HG03457 (cell line): ENCODE measurements around the gene CENPX.

Experiments
- ATAC-seq: cut with Tn5 transposase; IDR thresholded peaks from one replicate; pipeline ENCODE4 v1.9.1; 2021; ENCODE audit warnings: moderate number of reproducible peaks; ENCODE audit not compliant: unreplicated experiment

Gene CENPX

DNA sequence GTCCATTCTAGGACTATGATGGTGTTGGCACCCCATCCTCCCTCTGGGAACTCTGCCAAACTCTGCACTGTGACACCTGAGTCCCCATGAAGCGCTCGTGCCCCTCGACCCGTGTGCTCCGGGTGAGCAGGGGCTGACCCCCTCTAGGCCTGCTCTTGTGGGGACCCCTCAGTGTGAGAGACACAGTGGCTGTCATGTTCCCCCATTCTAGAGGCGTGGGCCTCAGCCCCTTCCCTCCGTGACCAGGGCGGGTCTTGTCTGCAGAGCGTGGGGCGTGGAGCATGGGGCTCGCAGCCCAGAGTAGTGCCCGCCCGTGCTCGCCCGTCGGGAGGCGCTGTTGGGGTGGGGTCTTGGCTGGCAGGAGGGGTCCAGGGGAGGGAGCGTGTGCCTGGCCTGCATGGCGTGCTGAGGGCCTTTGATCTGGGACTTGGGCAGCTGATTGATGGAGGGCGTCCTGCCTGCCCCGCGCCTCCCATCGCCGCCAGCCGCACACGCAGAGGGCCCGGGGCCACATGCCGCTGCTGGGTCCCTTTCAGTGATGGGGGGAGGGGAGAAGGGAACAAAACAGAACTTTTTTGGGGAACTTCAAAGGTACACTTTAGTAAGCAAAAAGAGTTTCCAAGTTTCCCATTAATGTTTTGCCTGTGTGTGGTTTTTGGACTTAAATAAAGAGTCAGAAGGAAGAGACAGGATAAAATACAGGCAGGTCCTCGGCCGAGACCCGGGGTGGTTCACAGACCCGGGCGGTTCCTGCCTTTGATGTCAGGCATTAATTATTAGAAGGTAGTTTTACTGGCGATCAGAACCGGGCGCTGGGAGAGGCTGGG lies 22.5 kb downstream of the CENPX start:
- ATAC-seq, result no peak

DNA sequence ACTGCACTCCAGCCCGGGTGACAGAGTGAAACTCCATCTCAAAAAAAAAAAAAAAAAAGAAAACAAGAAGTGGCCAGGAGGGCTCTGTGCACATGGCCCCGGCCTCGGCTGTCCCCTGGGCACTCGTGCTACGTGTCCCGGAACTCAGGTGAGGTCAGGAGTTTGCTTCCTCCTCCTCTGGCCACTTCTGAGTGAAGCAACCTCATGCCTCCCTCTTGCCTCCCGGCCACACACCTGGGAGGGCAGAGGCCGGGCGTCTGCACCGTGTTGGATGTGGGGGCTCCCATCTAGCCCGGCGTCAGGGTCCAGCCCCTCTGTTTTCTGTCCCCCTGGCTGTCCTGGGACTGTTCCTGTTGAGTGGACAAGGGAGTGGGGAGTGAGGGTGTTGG lies 23.1 kb downstream of the CENPX start:
- no peak for ATAC-seq

DNA sequence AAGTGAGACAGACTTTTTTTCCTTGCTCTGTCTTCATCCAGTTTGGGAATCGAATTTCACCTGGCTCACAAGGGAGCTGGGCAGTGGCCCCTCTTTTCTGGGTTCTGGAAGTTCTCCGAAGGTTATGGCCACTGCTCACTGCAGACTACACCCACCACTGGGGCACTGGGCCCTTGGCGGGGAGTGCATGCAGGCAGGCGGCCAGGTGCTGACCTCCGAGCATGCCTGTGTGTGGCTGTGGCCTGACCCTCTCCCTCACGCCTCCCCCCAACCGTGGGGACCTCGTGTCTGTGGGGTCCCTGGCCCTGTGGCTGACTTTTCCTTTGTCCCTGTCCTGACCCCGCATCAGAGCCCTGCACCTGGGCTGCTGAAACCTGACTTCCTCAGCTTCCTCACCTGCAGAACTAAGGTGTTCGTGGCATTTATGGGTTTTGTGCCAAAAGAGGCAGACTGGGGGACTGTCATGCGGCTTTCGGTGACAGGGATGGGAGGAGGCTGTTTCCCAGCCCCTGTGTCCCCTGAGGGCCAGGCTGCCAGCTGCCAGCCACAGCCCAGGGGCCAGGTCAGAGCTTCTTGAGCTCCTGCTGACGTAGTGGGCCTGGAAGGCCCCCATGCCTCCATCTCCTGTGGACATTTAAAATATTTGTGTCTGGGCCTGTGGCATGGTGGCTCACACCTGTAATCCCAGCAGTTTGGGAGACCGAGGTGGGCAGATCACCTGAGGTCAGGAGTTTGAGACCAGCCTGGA lies 23.8 kb downstream of the CENPX start:
- no peak for ATAC-seq

DNA sequence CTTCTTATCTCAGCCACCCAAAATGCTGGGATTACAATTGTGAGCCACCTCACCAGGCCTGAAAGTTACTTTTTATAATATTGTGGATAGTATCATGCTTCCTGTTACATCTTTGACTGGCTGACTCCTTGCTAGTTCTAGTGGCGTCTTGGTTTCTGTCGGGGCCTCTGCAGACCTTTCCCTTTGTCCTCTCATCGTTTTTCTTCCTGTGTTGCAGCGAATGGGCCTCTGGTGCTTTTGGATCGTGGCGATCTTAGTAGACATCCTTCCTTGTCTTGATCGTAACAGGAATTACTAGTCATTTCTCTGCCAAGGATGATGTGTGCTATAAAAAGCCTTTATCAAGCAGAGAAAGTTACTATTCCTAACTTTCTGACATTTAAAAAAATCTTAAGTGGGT lies 24.5 kb downstream of the CENPX start:
- no peak for ATAC-seq

DNA sequence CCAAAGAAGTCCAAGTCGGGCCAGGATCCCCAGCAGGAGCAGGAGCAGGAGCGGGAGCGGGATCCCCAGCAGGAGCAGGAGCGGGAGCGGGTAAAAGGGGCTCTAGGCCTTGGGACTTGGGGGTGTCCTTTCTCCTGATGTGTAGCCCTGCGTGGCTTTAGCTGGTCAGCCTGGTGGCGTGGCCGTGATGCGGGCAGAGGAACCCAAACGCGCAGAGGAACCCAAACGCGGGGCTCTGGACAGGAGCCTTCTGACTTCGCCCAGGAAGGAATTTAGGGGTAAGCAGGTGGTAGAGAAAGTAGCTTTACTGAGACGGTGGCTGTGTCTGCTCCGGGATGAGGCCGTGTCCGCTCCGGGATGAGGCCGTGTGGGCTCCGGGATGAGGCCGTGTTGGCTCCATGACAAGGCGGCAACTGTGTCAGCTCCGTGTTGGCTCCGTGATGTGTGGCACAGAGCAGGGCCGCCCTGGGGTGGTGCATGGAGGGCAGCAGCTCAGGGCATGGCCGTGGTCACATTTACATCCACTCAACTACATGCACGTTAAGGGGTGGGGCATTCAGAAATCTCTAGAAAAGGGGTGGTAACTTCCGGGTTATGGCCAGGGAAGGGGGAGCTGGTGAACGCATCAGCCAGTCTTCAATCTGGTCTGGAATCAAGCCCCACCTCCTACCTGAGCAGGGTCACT lies 25.8 kb downstream of the CENPX start:
- no peak for ATAC-seq

DNA sequence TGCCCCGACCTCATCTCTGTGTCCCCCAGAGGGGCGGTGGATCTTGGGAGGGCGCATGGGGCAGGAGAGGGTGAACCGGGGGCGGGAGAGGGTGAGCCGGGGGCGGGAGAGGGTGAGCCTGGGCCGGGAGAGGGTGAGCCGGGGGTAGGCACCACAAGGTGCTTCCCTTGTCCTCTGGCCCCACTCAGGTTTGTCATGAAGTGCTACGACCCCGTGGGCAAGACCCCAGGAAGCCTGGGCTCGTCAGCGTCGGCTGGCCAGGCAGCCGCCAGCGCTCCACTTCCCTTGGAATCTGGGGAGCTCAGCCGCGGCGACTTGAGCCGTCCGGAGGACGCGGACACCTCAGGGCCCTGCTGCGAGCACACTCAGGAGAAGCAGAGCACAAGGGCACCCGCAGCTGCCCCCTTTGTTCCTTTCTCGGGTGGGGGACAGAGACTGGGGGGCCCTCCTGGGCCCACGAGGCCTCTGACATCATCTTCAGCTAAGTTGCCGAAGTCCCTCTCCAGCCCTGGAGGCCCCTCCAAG lies 26.4 kb downstream of the CENPX start:
- no peak for ATAC-seq

DNA sequence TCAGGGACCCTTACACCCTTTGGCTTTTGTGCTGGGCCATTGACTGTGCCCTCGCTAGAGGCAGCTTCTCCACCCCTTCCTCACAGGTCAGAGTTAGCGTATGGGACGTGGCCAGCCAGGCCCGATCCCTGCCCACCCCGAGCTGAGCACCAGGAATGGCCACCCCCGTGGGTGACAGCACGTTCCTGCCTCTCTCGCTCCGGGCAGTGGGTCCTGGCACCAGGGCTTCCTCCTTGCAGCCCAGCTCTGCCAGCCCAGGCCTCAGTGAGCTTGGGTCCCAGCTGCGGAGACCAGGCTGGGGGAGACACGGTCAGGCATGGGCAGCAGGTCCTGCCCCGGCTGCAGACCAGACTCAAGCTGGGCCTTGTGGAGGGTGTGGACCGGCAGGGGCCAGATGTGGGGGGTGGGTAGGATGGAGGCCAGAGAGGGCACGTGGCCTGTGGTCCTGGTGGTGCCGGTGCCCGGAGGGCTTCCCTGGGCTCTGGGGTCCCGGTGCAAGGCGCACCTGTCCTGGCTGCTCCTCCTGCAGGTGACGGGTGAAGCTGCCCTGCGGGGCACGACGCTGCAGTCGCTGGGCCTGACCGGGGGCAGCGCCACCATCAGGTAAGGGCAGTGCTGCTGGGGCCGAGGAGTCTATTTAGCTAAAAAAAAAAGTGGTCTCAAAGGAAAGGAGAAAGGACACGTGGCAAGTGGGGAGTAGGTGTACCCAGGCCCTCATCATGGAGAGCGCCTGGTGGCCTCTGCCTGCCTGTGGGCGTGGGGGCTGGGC lies 27.0 kb downstream of the CENPX start:
- no peak for ATAC-seq

DNA sequence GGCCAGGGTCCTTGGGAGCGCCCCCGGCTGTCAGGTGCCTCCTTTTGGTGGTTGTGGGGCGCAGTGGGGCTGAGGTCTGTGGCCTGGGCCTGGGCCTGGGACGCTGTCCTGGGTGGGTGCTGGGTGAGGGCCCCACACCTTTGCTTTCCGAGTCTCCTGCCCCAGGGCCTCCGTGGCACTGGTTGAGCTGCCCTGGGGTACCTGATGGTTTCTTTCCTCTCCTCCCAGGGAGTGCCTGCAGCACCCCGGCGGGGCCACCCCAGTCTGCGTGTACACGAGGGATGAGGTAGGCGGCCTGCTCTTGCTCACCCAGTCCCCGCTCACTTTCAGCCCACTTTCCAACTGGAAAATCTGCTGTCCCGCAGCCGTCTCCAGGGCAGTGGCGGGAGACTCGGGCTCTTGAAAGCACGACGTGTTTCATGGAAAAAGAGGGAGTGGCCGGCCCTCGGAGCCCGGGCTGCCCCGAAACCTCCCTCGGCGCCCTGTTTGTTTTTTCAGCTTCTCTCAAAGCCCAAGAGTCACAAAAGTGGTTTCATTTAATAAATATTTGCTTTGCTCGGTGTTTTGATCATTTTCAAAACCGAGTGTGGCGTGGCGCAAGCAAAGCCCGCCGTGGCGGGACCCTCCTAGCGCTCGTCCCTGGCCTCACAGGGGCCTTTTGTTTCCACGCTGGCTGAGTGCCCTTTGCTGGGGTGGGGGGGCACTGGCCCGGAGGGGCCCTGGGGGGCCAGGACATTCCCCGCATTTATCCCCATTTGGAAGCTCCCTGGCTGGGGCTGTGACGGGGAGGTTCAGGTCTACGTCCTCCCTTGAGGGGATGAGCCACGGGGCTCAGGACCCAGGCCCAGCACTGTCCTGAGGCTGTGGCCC lies 27.9 kb downstream of the CENPX start:
- no peak for ATAC-seq

DNA sequence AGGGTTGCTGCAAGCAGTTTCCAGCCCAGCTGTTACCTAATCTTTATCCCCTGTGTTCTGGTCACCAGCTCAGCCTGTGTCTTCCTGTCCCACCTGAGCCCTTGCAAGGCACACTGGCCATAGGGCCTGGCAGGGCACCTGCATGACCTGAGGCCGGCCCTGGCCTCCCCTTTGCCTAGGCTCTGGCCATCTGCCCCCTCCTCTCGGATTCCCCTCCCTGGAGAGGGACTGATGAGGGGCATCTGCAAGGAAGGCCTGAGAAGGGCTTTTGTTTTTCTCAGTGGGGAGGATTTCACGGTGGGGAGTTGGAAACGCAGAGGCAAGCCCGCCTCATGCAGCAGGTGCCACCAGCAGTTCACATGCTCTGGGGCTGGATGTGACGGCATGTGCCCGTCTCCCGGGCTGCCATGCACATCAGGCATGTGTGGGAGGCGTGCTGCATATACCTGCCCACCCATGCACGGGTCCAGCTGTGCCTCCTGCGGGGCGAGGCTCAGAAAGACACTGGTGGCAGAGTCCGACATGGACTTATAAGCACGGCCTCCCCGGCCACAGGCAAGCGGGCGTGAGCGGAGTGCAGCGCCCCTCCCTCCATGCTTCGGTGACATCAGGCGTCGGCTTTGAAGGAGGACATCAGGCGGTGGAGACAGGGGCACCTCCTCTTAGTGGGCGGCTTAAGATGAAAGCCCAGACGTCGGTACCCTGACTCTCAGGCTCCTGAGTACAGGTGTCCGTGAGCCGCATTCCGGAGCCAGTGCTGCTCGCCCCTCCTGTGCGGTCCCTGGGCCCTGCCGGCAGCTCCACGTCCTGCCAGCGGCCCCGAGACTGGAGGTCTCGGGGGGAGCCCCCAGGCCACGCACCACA lies 28.7 kb downstream of the CENPX start:
- no peak for ATAC-seq

DNA sequence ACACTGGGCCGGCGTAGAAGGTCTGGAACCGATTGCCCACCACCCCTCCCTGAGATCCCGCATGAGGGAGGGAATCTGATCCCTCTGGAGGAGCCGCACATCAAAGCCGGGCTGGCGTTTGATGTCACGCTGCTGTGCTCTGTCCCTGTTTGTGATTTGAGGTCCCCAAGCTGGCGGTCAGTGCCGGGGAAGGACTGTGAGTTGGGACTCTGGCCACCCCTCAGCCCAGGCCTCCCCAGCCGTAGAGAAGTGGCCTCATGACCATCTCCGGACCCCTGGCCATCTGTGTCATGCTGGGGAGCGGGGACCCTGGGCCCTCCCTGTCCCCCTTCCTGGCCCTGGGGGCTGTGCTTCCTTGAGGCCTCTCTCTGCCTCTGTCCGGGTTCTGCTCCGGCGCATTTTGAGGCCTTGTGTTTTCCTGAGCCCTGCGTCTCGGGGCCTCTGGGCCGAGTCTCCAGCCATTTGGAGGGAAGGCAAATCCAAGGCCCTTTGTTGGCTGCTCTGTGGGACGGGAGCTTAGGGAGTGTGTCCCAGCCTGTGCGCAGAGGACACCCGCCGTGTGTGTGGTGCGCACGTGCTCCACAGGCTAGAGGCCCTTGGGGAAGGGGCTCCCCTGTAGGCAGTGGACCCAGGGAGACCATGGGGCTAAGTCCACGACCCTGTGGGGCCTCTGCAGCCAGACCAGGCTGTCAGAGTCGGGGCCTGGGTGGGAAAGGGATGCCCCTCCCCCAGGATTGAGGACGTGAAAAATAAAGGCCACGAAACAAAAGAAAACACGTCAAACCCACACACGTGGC lies 30.2 kb downstream of the CENPX start:
- no peak for ATAC-seq

DNA sequence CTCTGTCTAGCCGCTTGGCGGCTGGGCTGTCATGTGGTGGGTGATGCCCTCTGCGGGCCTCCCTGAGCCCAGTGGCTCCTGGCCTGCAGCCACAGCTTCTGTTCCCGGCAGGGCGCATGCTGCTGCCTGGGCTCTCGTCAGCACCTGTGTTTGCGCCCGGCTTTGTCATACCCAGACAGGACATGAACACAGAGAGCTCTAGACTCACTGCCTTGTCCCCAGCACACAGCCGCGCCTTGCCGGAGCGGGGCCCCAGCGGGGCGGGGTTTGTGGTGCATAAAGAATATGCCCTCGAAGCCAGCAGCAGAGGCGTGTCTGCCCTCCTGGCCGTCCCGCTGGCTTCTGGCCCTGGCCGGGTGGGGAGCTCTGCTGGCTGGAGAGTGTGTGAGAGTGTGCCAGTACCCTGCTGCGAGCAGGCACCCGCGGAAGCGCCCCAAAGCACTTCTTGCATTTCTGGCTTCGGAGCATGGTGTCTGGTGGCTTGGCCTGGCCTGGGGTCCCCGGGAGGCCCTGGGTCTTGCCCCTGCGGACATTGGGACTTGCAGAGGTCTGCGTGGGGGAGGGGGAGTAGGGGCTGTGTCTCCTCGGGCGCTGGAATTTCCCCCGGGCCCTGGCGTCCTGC lies 30.9 kb downstream of the CENPX start:
- ATAC-seq, result no peak

DNA sequence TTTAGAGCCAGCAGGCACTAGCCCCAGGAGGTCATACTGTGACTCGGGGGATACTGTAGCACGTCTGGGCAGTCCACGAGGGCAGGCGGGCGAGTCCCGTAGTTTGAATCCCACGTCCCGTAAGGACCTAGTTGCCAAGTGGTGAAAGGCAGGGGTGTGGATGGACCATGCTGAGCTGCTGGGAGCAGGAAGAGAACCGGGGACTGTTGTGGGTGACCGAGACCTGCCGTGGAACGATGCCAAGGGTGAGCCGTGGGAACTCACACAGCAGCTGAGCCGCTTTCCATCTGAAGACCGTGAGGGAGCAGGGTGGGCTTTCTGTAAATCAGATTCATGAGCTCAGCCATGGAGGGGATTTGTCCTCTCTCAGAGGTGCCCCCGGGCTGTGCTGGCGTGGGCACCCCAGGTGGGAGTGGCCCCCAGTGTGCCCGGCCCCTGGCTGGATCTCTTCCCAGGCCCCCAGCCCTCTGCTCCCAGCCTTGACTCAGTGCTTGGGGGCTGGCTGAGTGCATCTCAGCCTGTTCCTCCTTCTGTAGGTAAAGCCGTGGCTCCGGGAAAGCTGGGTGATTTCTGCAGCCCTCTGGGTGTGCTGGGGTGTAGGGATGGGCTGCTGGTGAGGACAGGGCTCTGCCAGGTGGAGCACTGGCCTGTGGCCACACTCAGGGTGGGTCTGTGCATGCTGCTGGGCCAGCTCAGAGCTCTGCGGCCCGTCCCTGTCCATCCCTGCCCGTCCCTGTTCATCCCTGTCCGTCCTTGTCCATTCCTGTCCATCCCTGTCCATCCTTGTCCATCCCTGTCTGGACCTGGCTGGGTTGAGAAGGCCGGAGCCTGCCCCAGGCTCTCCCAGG lies 31.6 kb downstream of the CENPX start:
- no peak for ATAC-seq

DNA sequence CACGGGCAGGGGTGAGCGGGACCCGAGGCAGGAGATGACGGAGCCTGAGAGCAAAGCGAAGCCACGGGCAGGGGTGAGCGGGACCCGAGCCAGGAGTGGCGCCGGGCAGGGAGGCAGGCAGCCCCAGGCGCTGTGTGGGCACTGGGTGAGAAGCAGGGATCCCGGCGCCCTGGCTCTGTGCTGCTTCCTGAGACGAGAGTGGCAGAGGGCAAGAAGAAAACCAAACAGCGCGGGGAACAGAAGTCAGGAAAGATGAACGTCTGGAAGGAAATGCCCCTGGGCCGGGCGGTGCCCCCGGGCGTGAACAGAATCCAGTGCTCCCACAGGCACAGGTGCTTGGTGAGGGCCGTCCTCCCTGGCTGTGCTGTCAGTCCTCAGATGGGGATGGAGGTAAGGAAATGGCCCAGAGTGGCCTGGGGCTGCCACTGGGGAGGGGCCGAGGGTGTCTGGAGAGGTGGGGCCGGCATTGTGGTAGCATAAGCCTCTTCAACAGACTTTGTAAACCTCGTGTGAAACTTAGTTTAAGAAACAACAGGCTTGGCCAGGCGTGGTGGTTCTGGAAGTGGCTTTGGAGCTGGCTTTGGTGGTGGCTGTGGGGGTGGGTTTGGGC lies 35.4 kb downstream of the CENPX start:
- ATAC-seq, result no peak

DNA sequence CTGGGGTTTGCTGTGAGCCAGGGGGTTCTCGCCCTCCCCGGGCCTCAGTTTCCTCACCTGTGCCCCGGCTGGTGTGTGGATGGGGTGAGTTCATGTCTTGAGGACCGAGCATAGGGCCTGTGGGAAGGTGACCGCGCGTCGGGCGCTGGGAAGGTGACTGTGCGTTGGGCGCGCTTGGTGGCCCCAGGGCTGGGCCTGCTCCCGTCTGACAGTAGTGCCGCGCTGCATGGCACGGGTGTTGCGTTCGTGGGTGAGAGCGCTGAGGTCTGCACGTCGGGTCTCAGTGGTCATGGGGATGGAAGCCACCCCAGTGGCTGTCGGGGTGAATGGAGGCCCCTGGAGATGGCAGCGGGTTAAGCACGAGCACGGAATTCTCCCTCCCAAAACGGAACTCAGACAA lies 36.1 kb downstream of the CENPX start:
- ATAC-seq, result no peak

DNA sequence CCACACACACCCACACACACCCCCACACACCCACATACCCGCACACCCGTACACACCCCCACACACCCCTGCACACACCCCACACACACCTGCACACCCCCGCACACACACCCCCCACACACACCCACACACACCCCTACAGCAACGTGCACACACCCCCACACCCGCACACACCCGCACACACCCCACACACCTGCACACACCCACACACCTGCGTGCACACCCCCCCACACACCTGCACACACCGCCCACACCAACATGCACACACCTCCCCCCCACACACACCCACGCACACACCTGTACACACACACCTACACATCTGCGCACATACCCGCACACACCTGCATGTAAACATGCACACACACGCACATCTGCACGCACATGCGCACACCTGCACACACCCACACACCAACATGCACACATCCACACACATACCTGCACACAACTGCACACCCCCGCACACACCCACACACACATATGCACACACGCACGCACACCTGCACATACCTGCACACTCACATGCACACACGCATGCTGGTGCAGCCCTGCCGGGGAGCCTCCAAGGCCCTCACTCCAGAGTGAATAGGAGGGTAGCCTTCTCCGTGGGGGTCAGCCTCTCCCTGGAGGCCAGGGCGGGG lies 37.8 kb downstream of the CENPX start:
- ATAC-seq, result no peak
